Activated CD4-positive, CD25-positive, alpha-beta regulatory T cell treated with anti-CD3 and anti-CD28 coated beads, Interleukin-2, amount 50 U/mL, for 16 hours (primary cell): Measurements from ENCODE around the gene BEAN1.

Source experiments
- DNase-seq: peaks from one replicate; pipeline ENCODE4 v3.0.0-alpha.2; 2020; ENCODE audit warnings: low read depth, low spot score

BEAN1 gene

GRCh38 chr16:66395806-66396555 lies 31.1 kb upstream of the BEAN1 start:
- DNase-seq, result no peak

DNA sequence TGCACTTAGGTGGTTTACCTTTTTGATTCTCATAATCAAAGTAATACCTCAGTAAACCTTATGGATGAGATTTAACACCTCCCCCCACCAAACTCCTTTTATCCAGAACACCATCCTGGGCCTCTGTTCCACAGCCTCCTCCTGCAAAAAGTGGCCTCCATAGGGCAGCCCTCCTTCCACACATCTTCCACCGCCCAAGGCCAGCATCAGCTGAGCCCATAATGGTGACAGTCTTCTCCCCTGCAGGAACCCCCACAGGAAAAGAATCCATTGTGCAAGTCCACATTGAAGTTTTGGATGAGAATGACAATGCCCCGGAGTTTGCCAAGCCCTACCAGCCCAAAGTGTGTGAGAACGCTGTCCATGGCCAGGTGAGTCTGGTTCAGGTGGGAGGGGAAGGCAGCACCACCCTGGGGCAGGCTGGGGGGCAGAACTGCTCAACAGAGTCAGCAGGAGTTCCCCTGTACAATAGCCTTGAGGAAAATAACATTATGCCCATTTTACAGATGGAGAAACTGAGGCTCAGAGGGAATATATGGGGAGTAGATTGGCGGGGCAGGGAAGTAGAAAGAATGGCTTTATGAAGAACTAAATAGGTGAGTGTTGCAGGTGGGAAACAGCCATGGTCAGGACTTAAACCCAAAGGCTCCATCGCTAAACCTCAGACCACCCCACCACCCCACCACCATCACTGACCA lies 29.2 kb upstream of the BEAN1 start:
- no peak for DNase-seq

DNA sequence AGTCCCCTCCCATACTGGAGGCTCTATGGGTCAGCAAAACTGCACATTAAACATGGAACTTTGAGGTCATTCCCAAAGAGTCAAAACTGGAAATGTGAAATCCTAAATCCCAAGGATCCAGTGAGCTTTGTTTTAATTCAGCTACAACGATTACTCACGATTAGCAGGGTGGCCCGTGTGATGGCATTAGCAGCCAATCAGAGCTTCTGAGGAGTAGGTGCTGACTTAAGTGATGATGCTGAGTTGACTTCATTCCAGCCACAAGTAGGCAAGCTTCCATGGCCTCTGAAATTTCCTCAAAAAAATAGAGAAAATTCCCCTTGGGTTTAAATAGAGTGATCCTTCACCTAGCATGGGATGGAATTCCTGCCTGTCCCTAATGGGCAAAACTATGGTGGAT lies 28.1 kb upstream of the BEAN1 start:
- DNase-seq, result no peak

GRCh38 chr16:66399930-66400329 lies 27.2 kb upstream of the BEAN1 start:
- no peak for DNase-seq

GRCh38 chr16:66400503-66401380 lies 26.4 kb upstream of the BEAN1 start:
- no peak for DNase-seq

DNA sequence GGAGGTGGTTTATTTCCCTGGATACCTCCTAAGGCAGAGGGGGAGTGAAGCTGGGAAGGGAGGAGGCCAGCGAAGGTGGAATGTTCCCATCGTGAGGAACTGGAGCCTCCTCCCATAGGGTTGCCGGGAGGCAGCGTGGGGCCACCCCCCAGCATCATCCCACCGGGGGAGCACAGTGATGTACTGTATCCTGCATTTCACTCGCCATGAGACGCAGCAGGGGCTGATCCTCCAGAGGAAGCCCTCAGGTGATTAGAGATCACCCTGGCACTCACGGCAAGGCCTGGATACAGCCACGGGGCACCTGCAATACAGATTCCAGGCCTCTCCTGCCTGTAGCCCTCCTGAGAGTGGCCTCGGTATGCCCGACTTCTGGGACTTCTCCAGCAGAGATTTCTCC lies 25.5 kb upstream of the BEAN1 start:
- DNase-seq, result no peak

- no peak for DNase-seq
Observed at GRCh38 chr16:66402166-66402565, 24.9 kb upstream of the BEAN1 start.

DNA sequence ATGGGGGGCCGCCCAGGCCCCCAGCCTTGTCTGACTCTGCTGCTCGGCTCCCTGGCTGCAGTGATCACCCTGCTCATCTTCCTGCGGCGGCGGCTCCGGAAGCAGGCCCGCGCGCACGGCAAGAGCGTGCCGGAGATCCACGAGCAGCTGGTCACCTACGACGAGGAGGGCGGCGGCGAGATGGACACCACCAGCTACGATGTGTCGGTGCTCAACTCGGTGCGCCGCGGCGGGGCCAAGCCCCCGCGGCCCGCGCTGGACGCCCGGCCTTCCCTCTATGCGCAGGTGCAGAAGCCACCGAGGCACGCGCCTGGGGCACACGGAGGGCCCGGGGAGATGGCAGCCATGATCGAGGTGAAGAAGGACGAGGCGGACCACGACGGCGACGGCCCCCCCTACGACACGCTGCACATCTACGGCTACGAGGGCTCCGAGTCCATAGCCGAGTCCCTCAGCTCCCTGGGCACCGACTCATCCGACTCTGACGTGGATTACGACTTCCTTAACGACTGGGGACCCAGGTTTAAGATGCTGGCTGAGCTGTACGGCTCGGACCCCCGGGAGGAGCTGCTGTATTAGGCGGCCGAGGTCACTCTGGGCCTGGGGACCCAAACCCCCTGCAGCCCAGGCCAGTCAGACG lies 24.4 kb upstream of the BEAN1 start:
- no peak for DNase-seq

GRCh38 chr16:66403531-66404145 lies 23.5 kb upstream of the BEAN1 start:
- DNase-seq, result no peak

DNA sequence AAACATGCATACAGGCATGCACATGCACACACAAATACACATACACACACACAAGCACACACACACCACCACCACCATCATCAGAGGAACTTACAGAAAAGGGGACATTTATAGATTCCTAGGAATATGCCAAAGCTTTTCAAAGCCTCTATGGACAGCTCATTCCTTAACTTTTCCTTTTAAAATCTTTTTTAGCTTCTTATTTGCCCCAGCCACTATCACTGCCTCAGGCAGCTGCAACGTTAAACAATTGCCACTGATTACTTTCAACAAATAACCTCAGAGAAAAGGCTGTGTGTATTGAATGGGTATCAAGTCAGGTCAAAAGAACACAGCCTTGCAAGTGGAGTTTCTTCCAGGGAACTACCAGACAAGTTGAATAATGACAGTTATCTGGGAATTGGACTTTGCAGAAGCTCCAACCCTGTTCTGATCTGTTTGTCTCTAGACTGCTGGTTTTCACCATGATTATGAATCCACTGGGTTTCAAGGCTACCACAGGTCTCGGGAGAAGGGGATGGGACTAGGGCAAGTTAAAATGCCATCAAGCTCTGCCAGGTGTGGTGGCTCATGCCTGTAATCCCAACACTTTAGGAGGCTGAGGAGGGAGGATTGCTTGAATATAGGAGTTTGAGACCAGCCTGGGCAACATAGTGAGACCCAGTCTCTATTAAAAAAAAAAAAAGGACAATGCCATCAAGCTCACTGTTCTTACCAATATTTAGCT lies 21.9 kb upstream of the BEAN1 start:
- DNase-seq, result no peak

DNA sequence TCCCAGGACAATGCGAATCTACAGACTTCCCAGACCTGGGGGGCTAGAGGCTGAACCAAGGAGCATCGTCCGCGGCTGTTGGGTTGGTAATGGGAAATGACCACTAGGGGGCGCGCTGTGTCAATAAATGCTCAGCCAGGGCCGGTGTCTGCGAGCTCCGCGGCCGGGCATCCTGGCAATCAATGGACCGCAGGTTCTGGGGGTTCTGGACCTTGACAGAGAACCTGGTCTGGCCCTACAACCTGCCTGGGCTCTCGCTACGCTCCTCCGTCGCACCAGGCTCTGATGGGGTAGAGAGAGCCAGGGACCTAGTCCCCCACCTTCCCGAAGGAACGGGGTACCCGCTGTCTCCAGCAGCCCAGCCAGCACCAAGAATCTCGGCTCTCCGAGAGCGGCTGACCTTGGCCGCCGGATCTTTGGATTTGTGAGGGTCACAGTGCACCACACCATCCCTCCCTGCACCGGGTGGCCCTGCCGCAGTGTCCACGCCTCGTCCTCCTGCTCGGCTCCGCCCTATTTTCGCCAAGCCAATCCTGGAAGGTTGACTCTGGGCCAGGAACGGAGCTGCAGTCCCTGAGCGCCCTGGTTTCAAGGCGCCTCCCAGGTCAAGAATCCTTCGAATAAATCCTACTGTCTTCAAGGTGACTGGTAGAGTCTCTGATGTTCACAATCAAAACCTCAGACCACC lies 20.4 kb upstream of the BEAN1 start:
- DNase-seq, result peak; percentile 79

DNA sequence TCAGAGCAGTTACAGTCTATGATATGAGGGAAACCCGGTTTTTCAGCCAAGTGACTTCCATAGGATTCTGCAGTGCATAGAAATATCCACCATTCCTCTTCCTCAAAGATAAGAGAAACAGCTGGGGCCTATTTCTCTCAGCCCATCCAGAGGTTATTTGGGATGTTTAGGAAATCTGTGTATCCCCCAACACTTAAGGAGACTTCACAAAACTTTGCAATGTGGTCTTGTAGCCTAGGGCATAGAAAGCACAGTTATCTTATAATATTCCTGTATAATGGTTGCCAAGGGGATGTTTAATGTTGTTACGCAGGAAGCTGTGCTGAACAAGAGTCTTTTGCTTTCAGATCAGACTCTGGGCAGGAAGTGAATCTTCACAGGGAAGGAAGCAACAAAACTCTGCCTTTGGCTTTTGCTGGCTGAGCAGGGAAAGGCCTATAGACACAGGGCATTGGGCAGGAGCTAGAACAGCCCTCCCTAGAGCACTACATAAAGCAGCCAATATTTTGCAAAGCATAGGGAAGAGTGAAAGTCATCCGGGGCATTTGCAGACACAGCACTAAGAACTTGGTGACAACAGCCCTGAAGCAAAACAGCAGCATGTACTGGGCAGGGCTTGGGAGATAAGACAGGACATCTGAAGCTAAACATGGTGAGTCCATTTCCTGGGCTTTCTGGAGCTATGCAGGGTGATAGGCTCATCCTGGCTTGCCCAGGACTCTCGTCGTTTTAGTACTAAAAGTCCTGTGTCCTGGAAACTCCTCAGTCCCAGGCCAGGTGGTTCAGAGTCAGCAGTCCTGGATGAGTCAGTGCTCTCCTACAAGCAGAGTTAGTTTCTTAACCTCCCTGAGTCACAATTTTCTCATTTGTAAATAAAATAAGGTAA lies 18.7 kb upstream of the BEAN1 start:
- no peak for DNase-seq

GRCh38 chr16:66409156-66409555 lies 17.9 kb upstream of the BEAN1 start:
- DNase-seq, result no peak

- DNase-seq, result no peak
Observed at GRCh38 chr16:66412182-66412581, 14.9 kb upstream of the BEAN1 start.

GRCh38 chr16:66414891-66415290 lies 12.2 kb upstream of the BEAN1 start:
- no peak for DNase-seq

DNA sequence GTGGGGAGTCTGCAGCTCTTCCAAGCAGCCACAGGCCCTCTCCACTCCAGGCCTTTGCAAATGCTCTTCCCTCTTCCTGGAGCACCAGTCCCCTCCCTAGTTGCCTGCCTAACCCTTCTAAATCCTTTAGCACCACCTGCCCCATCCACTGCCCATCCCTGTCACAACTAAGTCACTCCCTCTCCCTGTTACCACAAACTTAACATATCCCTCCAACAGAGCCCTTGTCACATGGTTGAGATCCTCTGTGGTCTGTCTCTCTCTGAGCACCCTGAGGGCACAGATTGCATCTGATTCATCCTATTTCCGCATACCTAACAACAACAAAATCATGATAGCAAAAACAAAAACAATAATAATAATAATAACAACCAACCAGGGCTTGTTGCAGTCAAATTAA lies 11.0 kb upstream of the BEAN1 start:
- no peak for DNase-seq

- DNase-seq, result no peak
Observed at GRCh38 chr16:66416939-66417700, 10.0 kb upstream of the BEAN1 start.

- no peak for DNase-seq
Observed at GRCh38 chr16:66418165-66418962, 8.7 kb upstream of the BEAN1 start.
